HEK293T (cell line): ENCODE data around the gene PTCHD4.

ENCODE experiments used
- ARNT ChIP-seq: fragments of 450-650 bp; IDR thresholded peaks from 2 replicates; pipeline ENCODE4 v1.6.1; 2017; ENCODE audit warnings: mild to moderate bottlenecking
- BHLHE40 ChIP-seq: fragments of 450-650 bp; IDR thresholded peaks from 2 replicates; pipeline ENCODE4 v1.6.1; 2016; ENCODE audit warnings: mild to moderate bottlenecking, moderate library complexity, borderline replicate concordance
- ELF4 ChIP-seq: fragments of 450-650 bp; IDR thresholded peaks from 2 replicates; pipeline ENCODE4 v1.6.1; 2017; ENCODE audit warnings: antibody characterized with exemption
- FOXK2 ChIP-seq: fragments of 450-650 bp; IDR thresholded peaks from 2 replicates; pipeline ENCODE4 v1.6.1; 2016; ENCODE audit warnings: mild to moderate bottlenecking
- FOXM1 ChIP-seq: fragments of 450-650 bp; IDR thresholded peaks from 2 replicates; pipeline ENCODE4 v1.6.1; 2017; ENCODE audit warnings: mild to moderate bottlenecking, borderline replicate concordance
- HDGF ChIP-seq: fragments of 450-650 bp; IDR thresholded peaks from 2 replicates; pipeline ENCODE4 v1.6.1; 2017; ENCODE audit warnings: antibody characterized with exemption, borderline replicate concordance
- PKNOX1 ChIP-seq: fragments of 450-650 bp; IDR thresholded peaks from 2 replicates; pipeline ENCODE4 v1.6.1; 2016
- SP1 ChIP-seq: fragments of 450-650 bp; IDR thresholded peaks from 2 replicates; pipeline ENCODE4 v1.6.1; 2017
- TARDBP ChIP-seq: fragments of 450-650 bp; IDR thresholded peaks from 2 replicates; pipeline ENCODE4 v1.6.1; 2016
- ZNF384 ChIP-seq: fragments of 450-650 bp; IDR thresholded peaks from 2 replicates; pipeline ENCODE4 v1.6.1; 2016

GRCh38 chr6:48147051-48147450, 36.1 kb upstream of the PTCHD4 start:
- TF ChIP-seq SP1: no peak
- no peak for TF ChIP-seq HDGF
- no peak for TF ChIP-seq FOXM1
- TF ChIP-seq ARNT: no peak
- no peak for TF ChIP-seq BHLHE40
- TF ChIP-seq FOXK2: no peak
- TF ChIP-seq ZNF384: no peak
- no peak for TF ChIP-seq ELF4
- no peak for TF ChIP-seq TARDBP
- TF ChIP-seq PKNOX1: no peak
